HG03135 (cell line): ENCODE results near the gene PRR23E.

Experiments
- ATAC-seq: cut with Tn5 transposase; IDR thresholded peaks from one replicate; pipeline ENCODE4 v1.9.1; 2021; ENCODE audit warnings: mild to moderate bottlenecking, moderate library complexity; ENCODE audit not compliant: unreplicated experiment

The PRR23E gene, protein sequence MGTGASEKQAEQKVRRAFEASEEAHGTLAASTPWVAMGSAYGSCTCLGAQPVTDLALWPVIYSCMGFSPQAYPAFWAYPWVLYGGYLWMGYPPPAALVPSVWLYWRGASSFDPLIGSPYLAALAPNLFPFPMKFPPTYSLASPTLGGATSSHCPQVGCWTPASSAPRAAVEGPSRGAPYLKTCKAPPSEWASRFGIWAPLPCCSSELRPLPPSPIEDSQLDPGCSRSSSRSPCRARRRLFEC

DNA sequence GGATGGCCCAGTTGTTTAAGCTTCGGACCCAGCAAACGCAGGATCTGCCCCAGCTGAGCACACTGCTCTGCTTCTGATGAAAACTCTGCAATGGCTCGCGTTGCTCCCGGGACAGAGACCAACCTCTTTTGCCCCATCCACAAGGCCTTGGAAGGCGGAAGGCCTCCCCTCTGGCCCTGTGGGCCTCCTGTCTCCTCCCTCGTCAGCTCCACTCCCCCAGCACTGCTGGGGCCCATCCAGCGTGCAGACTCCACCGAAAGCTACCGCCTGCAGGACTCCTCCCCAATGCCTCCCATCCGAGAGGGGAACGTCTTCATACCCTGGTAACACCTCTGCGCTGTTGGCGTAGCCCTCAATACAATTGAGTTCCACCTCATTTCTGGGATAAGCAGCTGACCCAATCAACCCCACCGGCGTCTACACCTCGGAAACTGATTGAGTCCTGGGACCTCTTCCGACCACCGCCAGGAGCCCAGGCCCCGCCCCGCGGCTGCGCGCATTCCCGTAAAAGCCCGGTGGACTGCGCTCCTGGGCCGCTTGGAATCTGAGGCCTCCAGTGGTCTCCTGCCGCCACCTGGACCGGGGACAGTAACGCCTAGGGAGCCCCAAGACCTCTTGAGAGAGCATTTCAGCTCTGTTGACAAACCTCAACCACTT lies at the start of gene PRR23E:
Gene PRR23E, plus strand, starts transcription at position 556 of the 657 bp plus-strand sequence. CDS start 3,555 bp downstream, outside the sequence.
- ATAC-seq = no peak

DNA sequence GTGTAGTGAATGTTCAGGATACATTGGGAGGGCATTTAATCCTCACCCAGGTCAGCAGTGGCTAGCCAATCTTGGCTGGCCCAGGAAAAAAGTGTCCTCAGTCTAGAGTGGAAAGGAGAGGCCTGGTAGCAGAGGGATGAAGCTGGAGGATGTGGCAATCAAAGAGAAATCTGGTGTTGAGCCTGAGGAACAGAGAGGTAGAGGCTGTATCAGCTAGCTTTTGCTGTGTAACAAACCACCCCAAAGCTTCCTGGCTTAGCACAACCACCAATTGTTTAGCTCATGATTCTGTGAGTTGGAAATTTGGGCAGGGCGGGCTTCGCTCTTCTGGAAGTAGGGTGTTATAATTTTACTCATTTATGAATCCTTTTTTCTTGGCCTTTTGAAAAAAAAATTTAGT lies 49.8 kb upstream of the PRR23E start:
- no peak for ATAC-seq

DNA sequence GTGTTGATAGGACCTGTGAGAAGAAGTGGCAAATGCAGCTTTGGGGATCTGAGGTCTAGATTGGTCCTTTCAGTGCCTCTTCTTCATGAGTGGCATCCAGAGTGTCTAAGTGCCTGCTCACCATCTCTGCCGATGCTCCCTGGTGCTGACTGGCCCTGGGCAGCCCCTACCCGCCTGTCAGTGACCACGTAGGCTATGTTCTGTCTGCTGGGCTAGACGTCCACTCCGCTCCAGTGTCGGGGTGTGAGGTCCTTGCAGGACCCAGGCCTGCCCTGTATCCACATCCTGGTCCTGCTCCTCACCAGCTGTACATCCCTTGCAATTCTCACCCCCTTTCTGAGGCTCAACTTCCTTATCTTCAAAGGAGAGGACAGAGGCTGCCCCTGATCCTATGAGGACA lies 48.3 kb upstream of the PRR23E start:
- no peak for ATAC-seq

DNA sequence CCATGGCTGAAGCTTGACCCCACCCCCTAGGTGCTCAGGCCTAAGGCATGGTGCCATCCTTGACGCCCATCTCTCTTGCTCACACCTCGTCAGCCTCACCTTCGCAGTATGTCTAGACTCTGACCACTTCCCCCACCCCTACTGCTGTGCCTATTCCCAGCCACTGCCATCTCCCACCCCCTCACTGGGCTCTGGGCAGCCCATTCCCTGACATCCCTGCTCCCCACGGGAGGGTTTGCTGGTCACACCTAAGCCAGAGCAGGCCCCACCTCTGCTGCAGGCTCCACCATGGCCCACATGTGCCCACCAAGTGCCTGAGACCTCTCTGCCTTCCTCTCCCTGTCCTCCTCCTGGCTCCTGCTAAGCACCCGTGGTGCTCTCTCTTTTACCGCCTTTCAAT lies 47.7 kb upstream of the PRR23E start:
- ATAC-seq = no peak

DNA sequence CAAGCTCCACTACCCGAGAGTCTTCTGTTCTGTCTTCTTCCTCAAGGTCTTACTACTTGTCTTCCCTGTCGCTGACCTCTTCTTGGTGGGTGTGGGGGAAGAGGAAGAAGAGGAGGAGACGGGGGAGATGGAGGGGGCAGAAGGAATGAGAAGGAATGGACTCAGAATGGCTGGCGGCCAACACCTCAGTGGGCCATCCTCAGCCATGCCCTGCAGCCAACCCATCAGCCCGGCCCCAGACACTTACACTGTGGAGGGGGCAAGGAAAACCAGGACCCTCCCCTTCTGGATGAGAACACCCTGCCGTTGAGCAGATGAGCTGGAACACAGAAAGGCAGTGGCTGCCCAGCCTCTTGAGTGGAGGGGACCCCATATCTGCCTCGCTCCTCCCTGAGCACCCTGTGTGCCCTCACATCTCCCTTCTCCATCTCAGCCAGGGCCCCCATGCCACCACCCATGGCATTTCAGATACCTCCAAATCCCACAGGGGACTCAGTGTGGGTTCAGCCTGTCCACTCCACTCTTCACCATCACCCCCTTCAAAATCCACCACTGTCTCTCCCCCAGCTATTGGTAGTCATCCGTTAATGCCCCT lies 45.5 kb upstream of the PRR23E start:
- ATAC-seq = no peak

DNA sequence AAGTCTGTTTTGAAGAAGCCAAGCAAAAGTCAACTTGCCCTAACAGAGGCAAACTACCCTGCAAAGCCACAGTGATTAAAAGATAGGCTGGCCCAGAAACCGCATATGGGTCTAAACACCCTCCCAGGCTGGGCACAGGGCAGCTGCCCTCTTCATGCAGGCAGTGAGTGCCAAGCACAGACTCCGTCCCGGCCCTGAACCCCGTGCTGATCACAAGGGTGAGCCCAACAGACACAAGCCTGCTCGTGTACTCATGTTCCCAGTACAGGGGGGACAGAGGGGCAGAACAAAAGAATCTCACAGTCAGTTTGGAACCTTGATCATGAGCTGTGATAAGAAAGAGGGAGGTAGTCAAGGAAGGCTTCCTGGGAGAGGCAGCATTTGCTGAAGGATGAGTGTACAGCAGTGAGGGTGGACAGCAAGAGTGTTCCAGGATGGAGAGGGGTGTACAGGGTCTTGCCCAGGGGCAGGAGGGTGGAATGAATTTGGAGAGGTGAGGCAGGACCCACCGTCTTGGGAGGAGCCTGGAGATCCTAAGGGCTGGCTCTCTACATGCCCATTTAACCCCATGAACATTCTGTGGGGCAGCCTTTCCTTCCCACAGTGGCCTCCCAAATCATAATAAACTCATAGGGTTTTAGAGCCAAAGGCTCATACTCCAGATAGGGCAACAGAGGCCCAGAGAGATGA lies 43.2 kb upstream of the PRR23E start:
- ATAC-seq = no peak

DNA sequence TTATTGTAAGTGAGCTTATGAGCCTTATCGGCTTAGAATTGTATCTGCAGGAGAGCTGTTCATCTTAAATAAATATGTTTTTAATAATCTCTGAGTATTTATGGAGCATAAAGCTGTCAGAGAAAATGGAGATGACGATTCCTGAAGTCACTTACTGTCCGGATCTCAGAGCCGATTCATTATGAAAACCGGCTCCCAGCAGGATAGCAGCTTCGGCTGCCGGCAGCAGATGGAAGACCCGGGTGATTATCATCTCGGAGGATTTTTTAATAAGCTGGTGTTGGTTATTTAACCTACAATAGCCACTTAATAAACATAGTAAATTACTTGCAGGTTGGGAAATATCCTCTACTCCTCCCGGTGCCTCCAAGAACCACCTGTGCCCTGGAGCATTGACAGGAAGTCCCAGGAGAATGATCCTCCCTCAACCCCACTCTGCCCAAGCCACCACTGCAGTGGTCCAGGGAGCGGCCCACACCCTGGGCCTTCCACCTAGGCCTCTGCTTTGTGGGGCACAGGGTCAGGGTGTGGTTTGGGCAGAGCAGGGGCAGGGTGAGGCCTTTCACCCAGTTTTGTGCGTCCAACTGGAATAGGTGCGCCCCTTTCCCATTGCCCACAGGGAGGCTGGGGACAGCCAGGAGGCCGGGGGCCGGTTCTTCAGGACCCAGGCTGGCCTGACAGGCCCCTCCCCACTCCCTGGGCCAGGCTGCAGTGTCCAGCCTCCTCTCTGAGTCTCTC lies 42.2 kb upstream of the PRR23E start:
- no peak for ATAC-seq

DNA sequence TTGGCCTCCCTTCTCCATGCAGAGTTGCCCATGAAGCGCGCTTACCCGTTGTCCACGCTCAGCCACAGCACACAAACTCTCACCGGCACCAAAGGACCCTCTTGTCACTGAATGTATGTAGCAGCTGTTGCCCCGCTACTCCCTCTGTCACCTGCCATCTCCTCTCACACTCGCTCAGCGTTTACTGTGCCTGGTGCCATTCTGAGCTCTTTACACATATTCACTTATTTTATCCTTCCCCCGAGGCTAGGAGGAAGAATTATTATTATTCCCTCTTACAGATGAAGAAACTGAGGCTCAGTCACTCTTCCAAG lies 41.7 kb upstream of the PRR23E start:
- no peak for ATAC-seq

DNA sequence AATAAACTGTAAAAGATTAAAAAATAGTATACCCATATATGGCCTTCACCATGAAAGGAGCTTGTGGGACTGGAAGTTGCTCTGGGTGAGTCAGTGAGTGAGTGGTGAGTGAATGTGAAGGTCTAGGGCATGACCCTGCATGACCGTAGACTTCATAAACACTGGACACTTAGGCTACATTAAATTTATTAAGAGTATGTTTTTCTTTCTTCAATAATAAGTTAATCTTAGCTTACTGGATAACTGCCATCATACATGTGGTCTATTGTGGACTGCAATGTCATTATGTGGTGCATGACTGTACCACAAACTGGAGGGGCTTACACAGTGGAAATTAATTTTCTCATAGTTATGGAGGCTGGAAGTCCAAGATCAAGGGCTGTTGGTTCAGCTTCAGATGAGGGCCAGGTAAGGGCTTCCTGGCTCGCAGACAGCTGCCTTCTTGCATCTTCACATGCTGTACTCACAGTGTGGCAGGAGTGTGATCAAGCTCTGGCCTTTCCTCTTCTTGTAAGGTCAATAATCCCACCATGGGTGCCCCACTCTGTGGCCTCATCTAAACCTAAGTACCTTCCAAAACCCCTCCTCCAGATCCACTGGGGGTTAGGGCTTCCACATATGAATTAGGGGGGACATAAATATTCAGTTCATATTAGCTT lies 40.8 kb upstream of the PRR23E start:
- ATAC-seq = no peak

DNA sequence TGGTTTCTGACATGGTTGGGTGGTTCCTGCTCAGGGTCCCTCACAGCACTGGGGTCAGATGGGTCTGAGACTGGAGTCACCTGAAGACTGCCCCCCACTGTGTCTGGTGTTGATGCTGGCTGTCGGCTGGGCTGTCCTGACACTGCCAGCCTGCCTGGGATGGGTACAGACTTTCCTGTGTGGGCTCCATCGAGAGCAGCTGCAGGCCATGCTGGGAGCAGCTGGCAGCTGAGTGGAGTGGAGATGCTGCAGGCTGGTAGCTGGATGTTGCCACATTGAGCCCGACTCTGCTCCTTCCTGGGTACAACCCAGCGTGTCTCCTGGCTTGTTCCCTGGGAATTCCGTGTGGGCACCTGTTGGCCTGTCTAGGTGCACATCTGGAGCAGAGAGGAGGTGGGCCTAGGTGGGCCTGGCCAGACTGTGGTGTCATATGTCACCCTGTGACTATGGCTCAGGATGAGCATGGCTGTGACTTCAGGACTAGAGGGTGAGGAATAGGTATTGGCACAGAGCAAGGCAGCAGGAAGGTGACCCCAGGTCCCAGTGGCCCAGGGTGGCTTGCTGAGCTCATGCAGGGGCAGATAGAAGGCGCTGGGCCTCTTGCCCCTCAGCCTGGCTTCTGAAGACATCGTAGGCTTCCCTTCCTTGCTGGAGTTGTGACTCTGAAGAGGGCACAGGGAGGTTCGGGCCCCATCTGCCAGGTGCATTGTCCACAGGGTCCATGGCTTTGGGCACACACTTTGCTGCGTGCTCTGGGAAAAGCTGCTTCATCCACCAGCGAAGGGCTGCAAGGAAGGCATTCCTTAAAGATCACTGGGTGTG lies 40.0 kb upstream of the PRR23E start:
- no peak for ATAC-seq

DNA sequence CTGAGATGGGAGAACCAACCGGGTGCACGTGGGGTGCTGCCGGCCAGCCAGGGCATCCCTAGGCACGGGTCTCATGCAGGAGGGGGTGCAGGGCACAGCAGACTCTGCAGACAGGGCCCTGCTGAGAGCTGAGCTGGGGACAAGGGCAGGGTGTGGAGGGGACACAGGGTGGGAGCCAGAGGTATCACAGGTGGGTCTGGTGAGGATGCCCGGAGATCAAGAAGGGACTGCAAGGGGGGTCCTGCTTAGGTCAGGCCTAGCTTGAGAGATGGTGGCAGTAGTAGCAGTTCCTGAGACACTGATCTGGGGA lies 39.5 kb upstream of the PRR23E start:
- no peak for ATAC-seq

DNA sequence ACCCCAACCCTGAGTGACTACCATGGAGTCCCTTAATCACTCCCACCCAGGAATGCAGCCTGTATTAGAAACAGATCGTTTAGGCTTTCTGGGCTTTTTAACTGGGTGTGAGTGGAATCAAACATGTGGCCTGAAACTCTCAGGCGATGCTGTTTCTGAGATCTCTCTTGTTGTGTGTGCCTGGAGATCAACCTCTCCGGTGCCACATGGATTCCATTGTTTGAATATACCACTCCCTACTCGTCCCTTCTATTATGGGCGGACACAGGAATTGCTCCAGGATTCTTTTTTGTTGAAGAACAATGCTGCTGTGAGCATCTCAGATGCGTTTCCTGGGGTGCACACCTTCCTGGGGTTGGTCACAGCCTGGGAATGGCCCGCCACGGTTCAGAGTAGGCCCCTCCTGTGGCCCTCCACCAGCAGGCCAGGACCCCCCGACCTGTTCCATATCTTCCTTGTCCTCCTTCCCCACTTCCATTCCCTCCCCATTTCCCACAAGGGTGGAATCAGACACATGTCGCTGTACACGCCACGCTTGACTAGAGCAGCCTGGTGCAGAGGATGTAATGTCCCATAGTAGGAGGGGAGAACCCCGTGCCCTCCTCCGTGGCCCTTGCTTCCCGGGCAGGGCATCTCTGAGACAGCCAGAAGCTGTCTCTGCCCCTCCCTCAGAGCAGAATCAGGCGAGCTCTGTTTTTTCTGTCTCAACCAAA lies 36.4 kb upstream of the PRR23E start:
- no peak for ATAC-seq

DNA sequence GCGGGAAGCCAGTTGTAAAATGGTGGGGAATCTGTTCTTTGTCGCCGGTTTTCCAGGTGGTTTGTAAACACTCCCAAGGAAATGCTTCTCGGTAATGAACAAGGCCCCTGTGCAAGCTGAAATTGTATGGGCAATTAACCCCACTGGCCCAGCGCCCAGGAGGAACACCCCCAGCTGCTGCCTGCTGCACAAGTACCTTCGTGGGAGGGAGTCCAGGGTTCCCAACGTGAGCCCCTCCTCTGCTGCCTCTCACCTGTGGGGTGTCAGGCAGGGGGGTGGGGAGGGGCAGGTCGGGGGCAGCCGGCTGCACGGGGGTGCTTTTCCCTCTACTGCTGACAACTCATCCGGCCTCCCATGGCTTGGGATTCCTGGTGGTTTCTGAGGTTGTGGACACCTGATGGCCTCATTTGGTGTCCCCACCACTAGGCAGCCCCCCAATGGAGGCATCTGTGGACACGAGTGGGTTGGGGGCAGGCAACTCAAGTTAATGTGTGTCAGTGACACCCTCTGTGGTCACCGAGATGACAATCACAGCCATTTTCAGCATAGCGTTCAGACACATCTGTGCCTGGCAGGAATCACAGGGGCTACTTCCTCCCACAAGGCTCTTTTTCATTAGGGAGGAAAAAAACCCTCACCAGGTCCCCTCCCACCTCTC lies 35.6 kb upstream of the PRR23E start:
- ATAC-seq = no peak

DNA sequence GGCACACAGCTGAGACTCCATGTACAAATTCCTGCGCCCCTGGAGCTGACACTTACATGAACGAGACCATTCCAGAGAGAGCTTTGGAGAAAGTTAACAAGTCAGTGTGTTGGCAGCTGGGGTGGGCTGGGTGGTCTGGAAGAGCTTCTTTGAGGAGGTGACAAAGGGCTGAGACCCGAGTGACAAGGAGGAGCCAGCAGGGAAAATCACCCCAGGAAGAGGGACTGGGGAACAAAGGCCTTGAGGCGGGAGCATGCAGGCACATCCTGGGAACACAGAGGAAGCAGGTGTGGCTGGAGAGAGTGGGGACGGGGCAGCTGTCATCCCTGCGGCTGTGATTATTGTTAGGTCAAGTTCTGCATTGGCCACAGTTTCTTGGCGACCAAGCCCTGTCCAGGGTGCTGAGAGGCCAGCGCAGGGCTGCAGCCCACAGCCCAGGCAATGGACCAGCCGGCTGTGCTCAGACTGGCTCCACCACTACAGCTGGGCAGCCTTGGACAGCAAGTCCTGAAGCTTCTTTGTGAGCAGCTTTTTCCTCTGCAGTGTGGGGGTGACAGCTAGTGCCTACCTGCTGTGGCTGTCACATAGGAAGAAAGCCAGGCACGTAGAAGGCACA lies 34.2 kb upstream of the PRR23E start:
- ATAC-seq = no peak

DNA sequence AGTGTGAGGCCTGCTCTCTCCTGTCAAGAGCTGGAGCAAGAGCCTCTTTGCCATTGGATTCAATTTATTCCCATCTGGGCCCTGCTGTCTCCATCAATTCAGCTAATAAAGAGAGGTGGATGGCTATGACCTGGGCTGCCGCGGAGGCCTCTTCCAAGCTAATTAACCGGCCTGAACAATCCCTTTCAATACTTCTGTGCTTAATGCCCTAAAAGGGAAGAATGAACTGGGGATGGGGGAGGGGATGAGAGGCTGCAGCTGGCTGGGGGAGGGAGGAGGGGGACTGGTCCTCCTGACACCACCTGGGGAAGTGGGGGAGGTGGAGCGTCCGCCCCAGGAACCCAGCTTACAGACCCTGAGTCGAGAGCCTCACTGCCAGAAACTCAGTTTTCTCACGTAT lies 33.4 kb upstream of the PRR23E start:
- no peak for ATAC-seq

DNA sequence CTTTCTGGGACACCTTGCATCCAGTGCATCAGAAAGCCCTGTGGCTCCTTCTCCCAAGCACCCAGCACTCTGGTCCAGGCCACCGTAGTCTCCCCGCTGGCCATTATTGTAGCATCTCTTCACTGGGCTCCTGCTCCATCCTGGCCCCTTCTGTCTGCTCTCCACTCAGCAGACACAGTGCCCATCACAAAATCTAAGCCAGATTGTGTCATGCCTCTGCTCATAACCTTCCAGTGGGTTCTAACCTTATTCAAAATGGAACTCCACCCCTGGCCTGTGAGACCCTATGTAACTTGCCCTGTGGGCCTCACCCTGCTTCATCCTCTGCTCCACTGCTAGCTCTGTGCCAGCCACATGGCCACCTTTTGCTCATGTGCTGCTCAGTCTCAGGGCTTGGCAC lies 31.7 kb upstream of the PRR23E start:
- ATAC-seq = no peak

DNA sequence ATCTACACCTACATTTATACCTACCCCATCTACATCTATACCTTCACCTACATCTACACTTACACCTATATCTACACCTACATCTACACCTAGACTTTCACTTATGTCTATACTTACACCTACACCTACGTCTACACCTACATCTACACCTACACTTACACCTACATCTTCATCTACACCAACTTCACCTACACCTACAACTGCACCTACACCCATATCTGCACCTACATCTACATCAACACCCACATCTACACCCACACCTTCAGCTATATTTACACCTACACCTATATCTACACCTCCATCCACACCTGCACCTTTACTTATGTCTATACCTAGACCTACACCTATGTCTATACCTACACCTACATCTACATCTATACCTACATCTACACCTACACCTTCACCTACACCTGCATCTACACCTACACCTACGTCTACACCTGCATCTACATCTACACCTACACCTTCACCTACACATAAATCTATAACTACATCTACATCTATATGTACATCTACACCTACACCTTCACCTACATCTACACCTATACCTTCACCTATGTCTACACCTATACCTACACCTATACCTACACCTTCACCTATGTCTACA lies 30.9 kb upstream of the PRR23E start:
- ATAC-seq = no peak

DNA sequence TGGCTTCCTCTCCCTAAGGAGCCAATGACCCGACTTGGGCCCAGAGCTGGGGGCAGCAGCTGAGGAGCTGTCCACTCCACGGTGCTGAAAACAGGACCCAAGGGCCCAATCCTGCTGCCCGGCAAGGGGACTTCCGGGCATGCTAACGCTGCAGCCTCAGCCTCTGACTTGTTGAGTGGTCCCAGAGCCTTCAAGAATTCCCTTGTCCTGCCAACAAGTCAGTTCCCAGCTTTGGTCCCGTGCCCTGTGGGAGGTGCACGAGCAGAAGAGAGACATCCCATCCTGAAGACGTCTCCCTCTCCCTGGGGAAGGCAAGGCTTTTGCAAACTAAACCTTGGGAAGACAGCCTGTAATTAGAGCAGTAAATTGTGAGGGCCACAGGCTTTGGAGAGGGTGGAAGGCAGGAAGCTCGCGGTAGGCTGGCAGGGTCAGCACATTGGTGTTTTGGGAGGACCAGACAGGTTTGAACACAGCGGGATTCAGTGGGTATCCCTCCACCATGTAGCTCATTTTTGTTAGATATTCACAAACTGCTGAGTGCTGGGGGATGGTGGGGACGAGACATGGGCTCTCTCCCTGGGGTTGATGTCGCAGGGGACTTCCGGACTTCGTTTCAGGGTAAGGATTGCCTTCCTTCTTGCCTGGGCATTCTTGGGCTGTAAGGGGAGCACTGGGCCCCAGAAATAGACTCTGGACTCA lies 29.8 kb upstream of the PRR23E start:
- no peak for ATAC-seq
